Hematopoietic multipotent progenitor cell treated with erythropoietin and hydrocortisone succinate and interleukin-3 and kit ligand, for 6 days (in vitro differentiated cells): ENCODE data around the gene NCF4.

Experiments used
- DNase-seq: peaks from one replicate; pipeline ENCODE4 v3.0.0-alpha.2; 2015

NCF4 gene

GRCh38 chr22:36899498-36899897, 38.7 kb downstream of the NCF4 start:
- DNase-seq, result no peak

GRCh38 chr22:36900225-36900624, 39.4 kb downstream of the NCF4 start:
- DNase-seq, result peak; percentile 89

GRCh38 chr22:36900880-36901279, 40.1 kb downstream of the NCF4 start:
- DNase-seq, result no peak

DNA sequence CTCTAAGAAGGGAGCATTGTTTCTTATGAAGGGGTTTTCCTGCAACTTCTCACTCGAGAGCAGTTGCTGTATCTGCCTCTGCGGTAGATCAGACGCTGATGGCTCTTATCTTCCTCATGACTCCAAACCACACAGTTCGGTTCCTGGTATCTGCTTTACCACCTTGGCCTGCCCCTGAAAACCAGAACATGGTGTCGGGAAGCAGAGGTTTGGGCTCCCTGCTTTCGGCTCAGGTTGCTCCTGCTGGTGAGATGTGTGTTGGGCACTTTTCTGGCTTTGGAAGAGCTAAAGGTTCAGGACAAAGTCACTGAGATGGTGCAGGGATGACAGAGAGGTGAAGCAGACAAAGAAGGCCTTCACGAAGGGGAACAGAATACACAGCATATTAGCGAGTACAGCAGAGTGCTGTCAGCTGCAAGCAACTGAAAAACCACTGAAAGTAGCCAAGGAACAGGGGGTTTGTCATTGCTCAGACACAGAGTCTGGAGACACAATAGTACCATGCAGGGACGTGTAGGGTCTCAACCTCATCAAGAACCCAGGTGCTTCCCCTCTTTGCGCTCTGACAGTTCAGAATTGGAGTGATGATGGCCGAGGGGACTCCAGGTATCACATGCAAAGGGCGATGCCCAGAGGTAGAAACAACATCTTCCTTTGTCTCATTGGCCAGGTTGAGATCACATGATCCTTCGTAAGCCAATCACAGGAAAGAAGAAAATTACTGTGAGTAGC, 40.8 kb downstream of the NCF4 start:
- DNase-seq, result peak; percentile 97

DNA sequence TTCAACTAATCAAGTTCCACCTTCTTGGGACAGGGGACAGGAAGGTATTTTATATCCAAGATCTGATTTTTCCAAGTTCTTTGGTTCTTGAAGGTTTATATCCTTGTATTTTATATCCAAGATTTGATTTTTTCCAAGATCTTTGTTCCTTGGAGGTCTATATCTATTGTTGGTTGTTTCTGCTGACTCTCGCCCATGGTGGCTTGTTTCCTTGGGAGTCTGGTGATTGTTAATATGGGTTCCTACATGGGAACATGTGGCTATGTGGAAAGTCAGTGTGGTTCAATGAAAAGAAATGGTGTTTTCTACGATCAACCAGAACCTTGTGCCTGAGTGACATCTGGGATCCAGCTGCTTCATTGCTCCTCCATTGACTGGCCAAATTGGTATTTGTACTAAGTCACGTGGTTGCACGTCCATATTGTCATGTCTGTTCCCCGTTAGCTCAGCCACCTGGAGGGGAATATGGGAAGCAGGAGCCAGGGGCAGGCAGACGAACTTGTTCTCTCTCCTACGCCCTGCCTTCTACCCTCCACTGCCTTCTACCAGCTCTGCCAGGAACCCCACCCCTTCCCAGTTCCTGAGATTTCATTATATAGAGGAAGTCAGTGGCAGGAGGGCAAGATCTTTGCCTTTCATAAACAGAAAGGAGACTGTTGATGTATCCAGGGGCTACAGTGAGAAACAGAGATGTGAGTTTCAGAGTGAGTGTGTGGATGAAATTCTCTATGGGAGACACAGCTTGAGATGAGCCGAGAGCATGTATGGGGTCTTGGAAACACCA, 41.5 kb downstream of the NCF4 start:
- no peak for DNase-seq

DNA sequence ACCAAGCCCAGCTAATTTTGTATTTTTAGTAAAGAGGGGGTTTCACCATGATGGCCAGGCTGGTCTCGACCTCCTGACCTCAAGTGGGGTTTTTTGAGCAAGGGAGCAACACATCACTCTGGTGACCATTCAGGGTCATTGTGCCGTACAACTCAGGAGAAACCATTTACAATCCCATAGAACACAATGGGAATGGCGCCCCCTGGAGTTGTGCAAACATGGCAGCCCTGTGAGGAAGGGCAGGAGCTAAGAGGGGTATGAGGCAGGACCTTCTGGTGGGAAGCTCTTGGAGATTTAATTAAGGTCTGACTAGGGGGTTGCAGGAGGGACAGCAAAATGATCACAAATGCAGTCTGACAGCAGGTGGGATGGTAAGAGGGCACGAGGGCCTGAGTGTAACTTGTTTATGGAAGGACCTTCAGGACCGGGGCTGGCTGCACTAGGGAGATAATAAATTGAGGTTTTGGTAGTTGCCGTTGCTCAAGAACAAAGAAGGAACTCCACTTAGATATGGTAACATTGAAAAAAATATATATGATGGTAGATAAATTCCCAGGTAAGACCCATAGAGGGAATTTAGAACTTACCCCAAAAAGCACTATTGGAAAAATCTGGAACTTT, 43.6 kb downstream of the NCF4 start:
- DNase-seq, result peak; percentile 94

DNA sequence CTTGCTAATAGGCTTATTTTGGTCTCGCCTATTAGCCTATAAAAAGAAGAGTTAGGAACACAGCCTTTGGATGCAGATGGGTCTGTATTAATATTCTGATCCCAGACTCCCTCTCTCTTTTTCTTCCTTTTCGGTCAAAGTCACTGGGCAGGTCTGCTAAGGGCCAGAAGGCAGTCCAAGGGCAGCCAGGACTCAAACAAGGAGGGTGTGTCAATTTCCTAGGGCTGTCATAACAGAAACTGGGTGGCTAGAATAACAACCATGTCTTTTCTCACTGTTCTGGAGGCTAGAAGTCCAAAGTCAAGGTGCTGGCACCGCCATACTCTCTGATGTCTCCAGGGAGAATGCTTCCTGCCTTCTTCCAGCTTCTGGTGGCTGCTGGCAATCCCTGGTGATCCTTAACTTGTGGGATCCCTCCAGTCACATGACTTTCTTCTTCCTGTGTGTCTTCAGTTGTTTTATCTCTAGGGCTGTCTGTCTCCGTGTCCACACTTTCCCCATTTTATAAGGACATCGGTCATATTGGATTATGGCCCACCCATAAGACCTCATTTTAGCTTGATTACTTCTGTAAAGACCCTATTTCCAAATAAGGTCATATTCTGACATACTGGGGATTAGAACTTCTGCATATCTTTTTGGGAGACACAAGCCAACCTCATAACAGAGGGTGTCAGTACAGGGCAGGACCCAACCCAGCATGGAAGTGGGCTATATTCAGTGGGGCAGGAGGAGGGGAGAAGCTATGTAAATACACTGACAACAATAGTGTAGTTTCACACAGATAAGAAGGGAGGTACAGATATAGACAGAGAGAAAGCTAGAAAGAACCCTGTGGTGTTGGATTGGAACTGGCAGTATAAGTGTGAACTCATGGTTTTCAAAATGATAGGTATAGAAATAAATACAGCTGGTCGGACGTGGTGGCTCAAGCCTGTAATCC, 46.7 kb downstream of the NCF4 start:
- peak; percentile 71 for DNase-seq

- no peak for DNase-seq
These were observed 49.7 kb downstream of the NCF4 start for GRCh38 chr22:36910461-36910860.

GRCh38 chr22:36911887-36912661, 51.3 kb downstream of the NCF4 start:
- DNase-seq, result no peak

GRCh38 chr22:36912694-36913426, 52.1 kb downstream of the NCF4 start:
- DNase-seq, result no peak

GRCh38 chr22:36913427-36914389, 52.9 kb downstream of the NCF4 start, which contains the start of gene CSF2RB:
Gene CSF2RB, plus strand, starts transcription at chr22:36913628. Its CDS starts 8,580 bp downstream, at chr22:36922208.
- DNase-seq, result peak; percentile 92

DNA sequence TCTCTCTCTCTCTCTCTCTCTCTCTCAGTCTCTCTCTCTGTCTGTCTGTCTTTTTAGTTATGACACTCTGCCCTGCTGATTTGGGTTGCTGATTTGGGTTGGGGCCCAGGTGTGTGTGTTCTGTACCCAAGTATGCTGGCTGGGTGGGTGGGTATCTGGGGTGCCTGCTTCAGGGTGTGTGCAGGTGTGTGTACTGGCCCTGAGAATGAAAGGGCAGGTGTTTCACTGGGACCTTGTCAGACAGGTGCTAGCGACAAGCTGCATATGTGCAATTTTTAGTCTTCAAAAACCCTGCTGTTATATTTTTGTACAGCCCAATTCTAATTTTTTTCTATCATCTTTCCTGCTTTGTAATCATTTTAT, 53.6 kb downstream of the NCF4 start:
- no peak for DNase-seq

- no peak for DNase-seq
These were observed 55.2 kb downstream of the NCF4 start for GRCh38 chr22:36916034-36916433.

DNA sequence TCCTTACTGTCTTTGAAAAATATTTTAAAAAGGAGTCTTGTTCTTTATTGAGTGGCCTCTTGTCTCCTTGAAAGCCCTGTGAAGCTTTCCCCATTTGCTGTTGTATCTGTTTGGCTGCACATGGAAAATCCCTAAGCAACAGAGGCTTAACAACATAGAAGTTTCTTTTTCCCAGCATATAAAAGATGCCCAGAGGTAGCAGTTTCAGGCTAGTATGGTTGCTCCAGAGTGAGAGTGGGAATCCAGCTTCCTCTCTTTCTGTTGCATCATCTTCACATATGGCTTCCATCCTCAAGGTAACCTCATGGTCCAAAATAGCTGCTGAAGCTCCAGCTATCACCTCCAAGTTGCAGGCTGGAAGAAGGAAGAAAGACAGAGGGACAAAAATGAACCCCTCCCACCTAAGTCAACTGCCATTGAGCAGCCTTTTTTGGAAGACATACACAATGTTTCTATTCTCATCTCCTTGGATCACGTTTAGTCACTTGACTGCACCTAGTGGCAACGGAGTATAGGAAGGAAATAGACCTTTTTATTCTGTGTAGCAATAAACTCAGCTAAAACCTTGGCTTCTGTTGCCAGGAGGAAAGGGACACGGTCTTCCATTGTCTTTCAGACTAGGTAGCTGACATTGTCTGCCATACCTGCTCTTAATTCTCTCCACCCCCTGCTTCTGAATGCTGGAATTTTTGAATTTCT, 57.9 kb downstream of the NCF4 start:
- peak; percentile 64 for DNase-seq

- DNase-seq, result peak; percentile 53
These were observed 60.7 kb downstream of the NCF4 start for GRCh38 chr22:36921309-36922104.

GRCh38 chr22:36922105-36922608, 61.4 kb downstream of the NCF4 start:
- DNase-seq, result no peak

DNA sequence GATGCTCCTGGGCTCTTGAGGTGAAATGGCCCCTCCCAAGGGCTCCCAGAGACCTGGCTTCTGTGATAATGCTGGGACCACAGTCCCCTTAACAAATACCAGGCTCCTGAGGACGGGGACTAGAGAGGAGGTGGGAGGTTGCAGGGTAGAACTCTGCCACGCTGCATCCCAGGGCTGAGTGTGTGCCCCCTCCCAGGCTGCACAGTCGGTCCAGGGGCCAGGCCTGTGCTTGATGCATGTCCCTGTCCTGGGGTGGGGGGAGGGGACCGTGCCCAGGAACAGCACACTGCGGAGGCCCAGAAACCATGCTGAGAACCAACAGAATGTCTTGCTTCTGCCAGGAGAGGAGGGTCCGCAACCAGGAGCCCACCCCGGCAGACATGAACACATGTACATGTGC, 61.9 kb downstream of the NCF4 start:
- DNase-seq, result no peak

DNA sequence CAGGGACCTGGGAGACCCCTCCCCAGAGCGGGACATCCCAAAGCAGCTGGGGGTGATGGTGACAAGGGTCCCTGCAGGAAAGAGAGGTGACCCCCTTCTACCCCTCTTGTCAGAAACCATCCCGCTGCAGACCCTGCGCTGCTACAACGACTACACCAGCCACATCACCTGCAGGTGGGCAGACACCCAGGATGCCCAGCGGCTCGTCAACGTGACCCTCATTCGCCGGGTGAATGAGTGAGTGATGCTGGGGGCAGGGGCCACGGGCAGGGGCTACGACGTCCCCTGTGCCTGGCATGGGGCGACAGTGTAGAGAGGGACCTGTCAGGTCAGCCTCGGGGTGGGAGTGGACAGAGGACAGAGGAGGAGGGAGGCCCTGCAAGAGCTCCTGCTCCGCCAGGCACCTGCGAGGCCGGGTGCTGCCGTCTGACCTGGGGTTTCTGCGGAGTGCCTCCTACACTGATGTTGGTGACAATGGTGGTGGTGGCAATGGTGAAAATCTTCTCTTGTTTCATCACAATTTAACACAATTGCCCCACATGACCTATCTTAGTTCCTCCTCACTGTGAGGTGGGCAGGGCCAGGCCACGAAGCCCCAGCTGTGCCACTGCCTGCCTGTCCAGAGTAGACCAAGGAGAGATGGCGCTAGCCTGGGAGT, 62.5 kb downstream of the NCF4 start:
- peak; percentile 66 for DNase-seq
